Islet of Langerhans (tissue), 1 donor: ENCODE measurements around the gene CDK8.
"Not testable (repeated sequence)": the region's sequence is repeated elsewhere in the genome, so short reads cannot be mapped to it uniquely, and the experiment has no call there.

ENCODE experiments used
- FAIRE-seq: peaks from one replicate; lab custom pipeline; 2011; peaks lifted over from hg19 to GRCh38; lab: Jason Lieb, UNC

Gene CDK8

DNA sequence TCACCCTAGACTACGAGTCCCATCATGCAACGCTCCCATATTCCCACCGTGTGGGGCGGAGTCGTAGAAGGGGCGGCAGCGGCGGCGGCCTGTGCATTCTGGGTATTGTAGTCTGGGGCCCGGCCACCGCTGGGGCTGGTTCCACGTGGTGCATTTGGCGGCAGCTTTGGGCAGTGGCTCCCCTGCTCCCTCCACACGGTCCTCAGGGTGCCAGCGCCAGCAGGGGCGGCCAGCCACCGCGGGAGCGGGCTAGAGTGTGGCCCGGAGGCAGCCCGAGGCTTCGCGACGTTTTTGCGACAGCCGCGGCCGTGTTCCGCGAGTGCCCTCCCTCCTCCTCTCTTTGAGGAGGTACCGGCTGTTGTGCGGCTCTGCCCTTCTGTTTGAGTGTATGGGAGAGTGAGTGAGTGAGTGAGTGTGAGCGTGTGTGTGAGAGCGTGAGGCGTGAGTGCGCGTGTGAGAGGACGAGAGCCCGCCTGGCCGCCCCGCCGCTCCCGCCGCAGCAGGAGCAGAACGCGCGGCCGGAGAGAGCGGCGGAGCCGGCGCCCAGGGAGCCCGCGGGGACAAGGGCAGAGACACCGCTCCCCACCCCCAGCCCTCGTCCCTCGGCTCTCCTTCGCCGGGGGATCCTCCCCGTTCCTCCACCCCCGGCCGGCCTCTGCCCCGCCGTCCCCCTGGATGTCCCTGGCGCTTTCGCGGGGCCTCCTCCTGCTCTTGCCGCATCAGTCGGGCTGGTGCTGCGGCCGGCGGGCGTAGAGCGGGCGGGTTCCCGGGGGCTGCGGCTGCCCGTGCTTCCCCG, at the start of gene CDK8:
TSS of gene CDK8 (plus strand) at position 343 of the 796 bp plus-strand sequence. CDS start 513 bp downstream, outside the sequence.
- FAIRE-seq, result no peak

DNA sequence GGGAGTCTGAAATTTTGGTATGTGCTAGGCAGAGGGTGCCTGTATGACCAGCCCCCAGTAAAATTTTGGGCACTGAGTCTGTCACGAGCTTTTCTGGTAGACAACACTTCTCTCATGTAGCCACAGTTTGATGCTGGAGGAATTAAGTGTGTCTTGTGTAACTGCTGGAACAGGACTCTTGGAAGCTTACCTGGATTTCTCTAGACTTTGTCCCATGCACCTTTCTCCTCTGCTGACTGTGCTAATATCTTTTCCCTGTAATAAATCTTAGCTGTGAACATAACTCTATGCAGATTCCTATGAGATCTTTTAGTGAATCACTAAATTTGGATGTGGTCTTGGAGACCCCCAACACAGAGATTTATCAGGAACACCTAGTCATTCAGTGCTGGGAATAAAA, 45.6 kb upstream of the CDK8 start:
- no peak for FAIRE-seq

DNA sequence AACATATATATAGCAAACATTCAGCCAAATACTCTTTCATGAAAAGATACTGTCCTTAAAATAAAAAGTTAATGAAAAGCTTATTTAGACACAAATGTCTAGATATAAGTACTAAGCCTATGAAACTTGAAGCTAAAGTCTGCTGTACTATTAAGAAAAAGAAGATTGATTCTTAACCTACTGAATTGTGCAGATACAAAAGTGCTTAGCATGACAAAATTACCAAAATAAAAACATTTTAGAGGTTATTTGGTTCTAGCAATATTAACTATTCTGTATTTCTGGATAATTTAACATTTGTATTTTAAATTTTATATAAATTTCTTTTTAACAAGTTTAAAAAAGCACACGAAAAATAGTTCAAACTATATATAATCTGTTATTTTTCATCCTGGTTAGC, 40.6 kb upstream of the CDK8 start:
- peak; percentile 81 for FAIRE-seq

DNA sequence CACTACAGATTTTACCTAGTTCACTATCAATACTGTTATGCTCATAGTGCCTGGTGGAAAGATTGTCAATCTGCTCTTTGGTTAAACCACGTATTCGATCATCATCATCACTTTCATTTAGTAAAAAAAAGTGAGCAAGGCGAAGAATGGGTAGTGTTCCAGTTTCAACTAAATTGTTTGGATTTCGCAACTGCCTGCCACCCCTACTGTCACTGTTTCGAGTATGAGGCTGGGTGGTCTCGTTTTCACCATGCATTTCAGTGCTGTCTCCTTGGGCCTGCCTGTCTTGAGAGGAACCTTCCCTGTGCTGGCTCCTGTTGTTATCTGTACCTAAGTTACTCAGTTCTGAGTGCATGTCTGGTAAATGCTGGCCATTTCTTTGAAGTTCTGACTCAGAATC, 39.9 kb upstream of the CDK8 start:
- no peak for FAIRE-seq

DNA sequence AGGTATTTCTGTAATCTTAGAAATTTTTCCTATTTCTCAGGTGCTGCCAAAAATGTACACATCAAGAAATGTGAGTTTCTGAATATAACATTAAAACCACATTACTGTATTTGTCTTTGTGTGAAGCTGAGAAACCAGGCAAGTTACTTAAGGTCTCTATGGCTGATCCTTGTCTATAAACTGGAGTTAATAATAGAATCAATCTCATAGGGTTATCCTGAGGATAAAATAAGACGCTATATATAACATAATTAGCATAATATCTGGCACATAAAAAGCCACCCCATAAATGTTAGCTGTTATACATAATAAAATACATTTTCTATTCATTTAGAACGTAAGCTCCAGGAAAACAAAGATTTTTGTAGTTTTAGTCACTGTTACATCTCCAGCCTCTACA, 37.9 kb upstream of the CDK8 start:
- peak; percentile 56 for FAIRE-seq

DNA sequence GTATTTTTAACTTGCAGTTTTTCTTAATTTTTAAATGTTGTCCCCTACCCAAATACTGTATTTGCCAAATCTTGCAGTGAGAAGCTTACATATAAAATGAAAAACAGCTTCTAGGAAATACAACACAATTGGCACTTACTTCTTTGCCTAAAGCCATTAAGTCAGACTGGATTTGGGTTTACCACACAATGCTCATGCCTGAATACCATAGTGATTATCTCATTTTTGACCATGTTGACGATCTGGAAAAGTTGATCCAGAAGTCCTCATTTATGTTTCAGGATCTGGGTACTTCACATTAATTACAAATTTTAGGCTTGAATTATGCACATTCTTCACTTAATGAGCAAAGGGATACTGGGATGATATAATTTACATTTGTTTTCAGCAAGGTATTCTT, 34.2 kb upstream of the CDK8 start:
- FAIRE-seq, result peak; percentile 76

DNA sequence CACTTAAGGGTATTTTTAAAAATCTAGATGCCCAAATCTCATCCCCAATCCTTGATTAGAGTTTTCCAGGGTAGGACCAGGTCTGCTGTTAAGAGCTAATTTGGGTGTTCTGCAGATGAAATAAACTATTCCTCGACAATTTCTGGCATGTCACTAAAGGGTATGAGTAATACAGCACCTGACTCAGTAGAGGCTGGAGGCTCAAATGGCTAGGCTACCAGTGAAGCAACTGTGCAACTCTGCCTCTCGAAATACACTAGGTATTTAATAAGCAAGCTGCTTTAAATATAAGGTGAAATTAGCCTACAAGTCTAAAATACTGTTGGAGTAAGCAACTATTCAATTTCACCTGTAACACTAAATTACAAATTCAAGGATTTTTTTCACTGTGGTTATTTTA, 33.4 kb upstream of the CDK8 start:
- FAIRE-seq, result peak; percentile 89

DNA sequence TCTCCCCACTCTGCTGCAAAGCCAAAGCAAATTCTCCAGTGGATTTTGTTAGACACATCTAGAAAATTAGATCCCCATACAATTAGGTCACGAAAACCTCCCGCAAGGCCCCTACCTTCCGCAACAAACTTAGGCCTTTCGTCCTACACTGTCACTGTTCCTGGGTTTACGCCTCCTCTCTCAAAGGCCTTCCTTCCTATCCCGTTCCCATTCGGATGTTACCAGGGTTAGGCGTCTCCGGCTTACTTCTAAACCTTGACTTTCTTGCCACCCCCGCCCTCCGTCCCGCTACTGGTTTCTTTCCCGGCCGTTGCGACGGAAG, 32.6 kb upstream of the CDK8 start:
- peak; percentile 49 for FAIRE-seq

DNA sequence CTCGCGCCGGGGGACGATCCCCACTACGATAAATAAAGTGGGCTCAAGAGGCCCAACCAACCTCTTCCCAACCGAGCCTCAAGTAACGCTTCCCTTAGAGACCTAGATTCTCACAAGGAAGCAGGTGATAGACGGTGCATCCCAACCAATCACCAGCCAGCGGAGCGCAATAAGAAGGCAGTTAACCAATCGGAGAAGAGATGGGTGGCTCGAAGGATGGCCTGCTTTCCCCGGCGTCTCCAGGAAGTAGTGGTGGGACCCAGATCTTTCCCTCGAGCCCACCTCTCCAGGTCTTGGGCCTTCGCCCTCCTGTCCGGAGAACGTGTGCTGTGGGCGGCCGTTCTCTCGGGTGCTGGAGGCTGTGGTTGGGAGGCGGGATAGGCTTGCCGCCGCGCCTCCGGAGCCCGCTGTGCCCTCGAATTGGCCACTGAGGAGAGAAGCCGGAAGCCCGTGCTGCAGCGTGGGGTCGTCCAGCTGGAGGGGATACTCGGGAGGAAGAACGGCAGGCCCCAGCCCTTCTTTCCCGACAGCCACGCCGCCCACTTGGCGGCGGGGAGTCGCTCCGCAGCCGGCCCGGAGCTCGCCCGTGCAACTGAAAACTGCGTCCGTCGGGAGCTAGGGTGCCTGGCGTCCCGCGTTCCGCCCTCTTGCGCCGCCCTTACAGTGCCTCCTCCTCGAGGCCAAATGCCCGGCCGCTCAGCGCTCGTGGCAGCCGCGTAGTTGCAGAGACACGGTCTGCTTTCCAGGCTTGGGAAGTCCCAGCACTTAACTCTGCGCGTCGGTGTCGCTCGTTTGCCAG, 32.0 kb upstream of the CDK8 start, which contains the start of gene RNF6:
TSS of gene RNF6 (minus strand) at position 594 of the 799 bp plus-strand sequence. CDS start 2,665 bp downstream, outside the sequence.
- FAIRE-seq, result peak; percentile 90

DNA sequence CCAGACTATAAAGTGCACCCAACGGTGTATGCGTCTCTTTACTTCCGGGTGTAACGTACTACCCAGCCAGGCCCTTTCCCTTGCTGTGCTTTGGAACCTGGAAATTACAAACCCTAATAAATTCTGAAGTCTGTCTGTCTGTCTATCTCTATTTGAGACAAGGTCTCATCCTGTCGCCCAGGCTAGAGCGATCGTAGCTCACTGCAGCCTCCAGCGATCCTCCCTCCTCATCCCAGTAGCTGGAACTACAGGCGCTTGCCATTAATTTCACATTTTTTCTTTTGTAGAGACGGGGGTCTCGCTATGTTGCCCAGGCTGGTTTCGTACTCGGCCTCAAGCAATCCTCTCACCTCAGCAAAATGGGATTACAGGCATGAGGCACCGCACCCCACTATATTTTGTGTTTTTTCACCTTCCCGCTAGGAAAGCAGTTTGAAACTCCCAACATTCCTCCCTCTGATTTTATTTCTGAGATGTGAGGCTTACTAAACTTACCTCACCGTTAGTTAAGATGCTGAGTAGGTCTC, 31.3 kb upstream of the CDK8 start:
- no peak for FAIRE-seq

DNA sequence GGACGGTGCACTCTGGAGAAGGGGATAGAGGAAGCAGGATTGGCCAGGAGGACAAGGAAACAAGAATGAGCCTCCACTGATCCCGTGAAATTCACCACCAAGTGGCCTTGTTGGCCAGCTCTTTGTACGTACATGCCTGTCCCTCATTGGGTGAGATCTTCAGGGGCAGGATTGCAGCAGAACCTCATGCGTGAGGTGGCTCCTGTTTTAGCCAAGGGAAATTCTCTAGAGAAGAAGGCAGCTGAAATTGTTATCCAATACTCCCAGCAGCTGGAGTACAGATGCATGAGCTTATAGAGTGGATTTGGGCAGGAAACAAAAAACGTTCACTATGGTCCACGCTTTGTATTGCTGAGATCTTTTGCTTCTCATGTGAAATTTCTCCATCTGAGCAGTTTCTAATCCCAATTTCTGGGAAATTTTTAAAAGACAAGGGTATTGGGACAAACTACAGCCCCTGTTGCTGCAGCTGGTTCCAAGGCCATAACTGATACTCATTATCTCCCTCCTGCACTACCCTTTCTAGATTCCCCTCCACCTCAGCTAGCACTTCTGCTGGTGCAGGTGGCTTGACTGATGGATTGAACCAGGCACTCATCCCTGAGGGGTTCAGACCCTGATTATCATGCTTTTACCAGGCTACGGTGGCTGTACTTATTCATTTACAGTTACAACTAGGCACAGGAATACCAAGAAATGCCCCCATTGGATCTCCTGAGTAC, 27.9 kb upstream of the CDK8 start:
- no peak for FAIRE-seq

DNA sequence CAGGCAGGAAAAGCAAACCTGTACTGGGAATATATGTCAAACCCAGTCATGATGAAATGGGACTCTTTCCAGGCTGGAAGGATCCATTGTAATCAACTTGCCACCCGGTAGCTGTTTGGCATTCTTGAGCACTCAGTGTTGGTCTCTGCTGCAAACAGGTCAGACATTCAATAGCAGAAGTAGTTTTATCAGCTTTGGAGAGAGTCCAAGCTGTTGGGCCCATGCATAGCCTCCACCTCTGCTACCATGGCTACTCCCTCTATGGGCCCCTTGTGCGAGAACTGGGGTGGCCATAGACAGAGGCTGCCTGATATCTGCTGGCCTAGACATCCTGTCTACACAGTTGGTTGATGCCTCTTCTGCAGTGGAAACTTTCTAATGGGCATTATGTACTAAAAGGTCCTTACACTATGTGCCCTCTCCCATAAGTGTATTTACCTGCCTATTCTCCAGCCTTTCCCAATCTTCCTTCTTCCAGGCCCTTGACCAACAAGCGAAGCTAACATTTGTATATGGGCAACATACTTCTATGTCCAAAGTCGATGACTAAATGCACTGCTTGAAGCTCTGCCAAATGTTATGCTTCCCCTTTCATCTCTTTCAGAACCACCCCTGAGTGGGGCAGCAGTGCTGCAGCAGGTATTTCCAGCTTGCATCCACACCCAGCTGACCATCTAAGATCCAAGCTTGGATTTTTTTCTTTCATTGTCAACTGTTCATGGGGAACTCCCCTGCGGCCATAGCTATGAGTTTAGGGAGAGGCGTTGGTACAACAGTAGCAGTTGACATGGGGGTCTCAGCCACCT, 26.6 kb upstream of the CDK8 start:
- no peak for FAIRE-seq

DNA sequence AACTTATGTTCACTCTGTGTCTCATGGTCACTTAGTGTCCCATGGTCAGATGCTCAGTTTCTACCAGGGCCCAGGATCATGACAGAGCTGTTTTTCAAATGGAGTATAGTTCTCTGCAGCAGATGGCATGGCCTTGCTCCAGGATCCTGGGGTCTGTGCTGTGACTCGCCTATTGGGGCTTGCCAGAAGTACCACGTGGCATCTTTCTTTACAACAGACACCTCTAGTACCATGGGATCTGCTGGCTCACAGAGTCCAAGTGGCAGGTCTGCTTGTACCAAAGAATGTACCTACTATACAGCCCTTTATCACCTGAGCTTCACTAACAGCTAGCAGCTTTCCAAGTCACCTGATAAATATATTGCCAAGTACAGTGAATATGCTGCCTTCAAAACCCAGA, 25.8 kb upstream of the CDK8 start:
- FAIRE-seq, result no peak

DNA sequence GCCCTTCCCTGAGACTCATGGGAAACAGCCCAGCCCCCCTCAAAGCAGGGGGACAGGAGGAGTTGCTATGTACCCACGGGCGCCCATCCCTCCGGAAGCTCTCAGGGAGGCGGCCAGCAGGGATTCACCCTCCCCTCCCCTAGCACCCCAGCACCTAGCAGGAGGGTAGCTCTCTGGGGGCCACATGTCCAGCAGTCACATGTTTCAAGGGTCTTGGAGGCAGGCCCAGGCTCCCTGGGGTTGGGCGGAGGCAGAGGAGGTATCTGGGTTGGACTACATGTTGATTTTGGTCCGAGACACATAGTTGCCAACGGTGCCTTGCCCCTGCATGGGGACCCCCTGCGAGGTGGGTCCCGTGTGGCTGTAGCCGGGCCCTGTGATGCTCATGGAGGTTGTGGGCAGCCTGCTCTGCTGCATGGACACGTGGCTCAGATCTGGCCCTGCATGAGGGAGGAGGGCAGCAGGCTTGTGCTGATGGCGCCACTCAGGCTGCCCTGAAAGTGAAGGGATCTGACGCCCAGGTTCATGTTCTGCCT, 24.8 kb upstream of the CDK8 start:
- FAIRE-seq, result no peak

DNA sequence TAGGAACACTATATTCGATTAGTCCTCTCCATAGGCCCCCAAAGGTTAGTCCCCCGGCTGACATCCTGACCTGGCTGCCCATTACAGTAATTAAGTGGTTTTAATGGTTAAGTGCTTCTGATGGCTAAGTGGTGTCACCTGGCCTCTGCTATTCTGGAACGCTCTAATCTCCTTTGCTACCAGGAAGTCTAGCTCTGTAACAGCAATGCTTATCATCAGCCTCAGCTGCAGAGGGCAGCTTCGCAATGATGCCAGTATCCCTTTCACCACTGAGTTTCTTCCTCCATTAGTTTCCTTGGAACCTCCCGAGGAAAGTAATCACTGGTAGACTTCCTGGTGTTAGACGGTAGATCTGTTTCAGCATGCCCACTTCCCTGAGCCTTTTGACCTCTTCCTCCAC, 23.2 kb upstream of the CDK8 start:
- peak; percentile 38 for FAIRE-seq

DNA sequence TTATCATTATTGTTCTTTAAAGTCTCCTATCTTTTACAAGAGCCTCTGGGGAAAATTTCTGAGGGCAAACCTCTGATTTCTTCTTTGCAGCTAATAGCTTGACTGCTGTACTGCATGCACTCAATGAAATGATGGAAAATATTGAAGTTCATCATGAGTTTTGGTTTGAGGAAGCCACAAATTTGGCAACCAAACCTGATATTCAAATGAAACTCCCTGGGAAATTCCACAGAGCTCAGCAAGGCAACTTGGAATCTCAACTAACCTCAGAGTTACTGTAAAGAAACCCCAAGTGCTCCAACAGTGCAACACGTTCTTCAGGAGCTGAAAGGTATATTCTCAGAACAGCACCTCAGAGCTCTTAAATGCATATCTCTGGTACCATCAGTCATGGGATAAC, 17.6 kb upstream of the CDK8 start:
- no peak for FAIRE-seq

DNA sequence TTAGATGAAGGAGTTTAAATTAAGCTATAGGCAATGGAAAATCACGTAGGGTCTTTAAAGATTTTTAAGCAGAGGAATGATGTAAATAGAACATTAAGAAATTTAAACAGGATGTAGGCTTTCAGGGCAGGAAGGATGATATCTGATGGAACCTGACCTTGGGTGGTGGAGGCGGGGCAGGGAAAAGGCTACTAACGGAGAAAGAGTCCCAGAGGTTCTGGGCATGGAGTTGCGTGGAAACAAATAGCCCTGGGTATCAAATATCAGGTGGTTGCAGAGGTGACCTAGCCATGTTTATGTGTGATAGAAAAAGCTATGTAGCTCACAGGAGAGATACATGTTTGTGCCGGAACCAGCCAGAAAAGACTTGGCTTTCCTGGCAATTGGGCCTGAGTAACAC, 7.8 kb upstream of the CDK8 start:
- FAIRE-seq, result no peak

DNA sequence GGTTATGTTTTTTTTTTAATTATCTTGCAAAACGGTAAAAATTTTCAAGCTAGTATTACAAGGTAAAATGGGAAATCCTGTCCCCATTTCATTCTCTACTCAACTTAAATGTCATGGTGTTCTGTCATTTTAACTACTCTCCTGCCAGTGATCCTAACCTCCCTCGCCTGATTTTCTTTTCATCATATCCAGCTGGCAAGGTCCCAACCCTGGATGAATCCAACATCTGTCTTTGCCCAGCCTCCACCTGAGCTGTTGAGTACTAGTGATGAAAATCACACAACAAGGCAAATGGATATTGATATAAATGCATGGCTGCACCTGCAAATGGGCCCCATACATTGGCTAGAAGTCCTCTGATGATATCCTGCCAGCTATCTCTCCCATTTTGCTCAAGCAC, 6.9 kb upstream of the CDK8 start:
- FAIRE-seq, result no peak

DNA sequence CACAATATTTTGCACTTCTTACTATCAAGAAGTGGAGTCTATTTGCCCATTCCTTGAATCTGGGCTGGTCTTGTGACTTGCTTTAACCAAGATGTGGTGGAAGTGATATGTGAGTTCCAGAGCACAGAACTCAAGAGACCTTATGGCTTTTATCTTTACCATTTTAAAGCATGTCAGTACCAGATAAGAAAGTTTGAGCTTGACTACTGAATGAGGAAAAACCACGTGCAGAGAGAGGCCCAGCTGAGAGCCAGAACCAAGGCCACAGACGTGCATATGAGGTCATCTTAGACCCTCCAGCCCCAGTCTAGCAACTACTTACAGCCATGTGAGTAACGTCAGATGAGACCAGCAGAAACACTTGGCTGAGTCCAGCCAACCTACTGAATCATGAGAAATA, 6.3 kb upstream of the CDK8 start:
- FAIRE-seq, result no peak

DNA sequence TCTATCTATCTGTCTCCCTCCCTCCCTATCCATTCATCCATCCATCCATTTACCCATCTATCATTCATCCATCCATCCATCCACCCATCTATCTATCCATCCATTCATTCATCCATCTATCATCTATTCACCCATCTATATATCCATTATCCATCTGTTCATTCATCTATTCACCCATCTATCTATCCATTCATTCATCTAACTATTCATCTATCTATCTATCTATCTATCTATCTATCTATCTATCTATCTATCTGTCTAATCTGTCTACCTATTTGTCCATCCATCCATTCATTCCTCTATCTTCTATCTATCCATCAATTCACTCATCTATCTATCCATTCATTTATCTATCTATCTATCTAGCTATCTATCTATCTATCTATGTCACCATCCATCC, 4.4 kb upstream of the CDK8 start:
- FAIRE-seq, result no peak

DNA sequence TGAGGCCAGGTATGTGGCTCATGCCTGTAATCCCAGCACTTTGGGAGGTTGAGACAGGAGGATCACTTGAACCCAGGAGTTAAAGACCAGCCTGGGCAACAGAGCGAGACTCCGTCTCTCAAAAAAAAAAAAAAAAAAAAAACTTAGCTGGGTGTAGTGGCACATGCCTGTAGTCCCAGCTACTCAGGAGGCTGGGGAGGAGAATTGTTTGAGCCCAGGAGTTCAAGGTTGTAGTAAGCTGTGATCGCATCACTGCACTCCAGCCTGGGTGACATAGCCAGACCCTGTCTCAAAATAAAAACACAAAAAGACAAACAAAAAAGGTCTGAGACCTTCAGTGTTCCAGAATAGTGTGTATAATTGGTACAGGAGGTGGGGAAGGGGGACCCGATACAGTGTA, 1.9 kb upstream of the CDK8 start:
- FAIRE-seq, result not testable (repeated sequence)
